GM21576 (cell line): ENCODE data around the gene FAM110D.

Source experiments
- ATAC-seq: cut with Tn5 transposase; IDR thresholded peaks from one replicate; pipeline ENCODE4 v1.9.1; 2021; ENCODE audit warnings: mild to moderate bottlenecking, moderate library complexity; ENCODE audit not compliant: unreplicated experiment

The FAM110D gene

GRCh38 chr1:26161415-26162219 is 2.7 kb downstream of the FAM110D start:
- ATAC-seq = no peak

- ATAC-seq = no peak
Observed at GRCh38 chr1:26162220-26162709, 3.4 kb downstream of the FAM110D start.

DNA sequence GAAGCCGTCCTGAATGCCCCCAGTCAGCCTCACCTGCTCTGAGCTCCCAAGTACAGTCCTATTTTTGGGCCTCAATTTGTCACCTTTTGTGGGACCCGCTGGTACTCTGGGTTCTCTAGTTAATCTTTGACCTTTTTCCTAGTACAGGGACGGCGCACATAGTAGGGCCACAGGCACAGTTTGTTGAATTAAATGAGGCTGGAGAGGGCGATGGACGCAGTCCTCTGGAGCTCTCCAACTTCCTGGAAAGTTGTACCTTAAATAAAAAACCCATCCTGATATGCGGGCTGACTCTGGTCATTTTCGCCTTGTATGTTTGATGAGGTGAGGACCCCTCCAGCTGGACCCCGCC is 4.8 kb downstream of the FAM110D start:
- no peak for ATAC-seq

- no peak for ATAC-seq
Observed at GRCh38 chr1:26164036-26164860, 5.4 kb downstream of the FAM110D start.

DNA sequence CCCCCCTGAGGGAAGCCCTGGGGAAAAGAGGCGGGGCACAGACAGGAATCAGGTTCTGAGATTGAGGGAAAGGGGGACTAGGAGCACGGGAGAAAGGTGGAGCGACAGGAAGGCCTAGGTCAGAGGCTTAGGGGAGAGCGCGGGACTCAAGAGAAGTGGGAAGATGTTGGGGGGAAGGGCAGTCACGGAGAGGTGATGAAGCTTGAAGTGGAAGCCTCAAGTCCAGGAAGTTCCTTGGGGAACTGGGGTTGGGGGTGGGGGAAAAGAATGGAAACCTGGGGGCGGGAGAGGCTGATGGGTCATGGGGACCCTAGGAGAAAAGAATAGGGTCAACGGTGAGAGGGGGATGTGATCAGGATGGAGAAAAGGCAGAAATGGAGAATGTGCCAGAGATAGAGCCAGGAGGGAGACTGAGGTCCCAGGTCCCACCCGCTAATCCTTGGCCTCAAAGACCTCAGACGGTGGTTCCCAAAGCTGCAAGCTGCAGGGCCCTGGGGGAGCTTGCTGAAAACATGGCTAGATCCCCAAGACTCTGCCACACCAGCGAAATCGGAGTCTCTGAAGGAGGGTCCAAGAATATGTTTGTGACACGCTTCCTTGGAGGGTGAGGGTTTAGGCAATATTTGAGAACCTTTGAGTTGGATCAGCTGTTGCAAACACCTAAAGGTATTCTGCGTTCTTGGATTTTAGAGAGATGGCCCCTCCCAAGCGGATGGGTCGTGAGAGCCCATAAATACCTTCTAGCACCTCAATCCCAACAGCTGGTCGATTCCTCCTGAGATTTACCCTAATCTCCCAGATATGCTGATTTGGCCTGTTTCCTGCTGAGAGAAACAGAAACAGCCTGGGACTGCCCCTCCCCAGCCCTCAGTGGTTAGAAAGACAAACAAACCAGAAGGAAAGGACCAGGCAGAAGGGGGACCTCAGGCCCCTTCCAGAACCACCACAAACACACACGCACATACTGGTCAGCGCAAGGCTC is 6.3 kb downstream of the FAM110D start:
- ATAC-seq = no peak

- no peak for ATAC-seq
Observed at GRCh38 chr1:26166719-26167281, 7.9 kb downstream of the FAM110D start.

- ATAC-seq = no peak
Observed at GRCh38 chr1:26168410-26169197, 9.7 kb downstream of the FAM110D start, which contains the start of gene C1orf232. Gene C1orf232, minus strand, starts transcription at chr1:26168963. Its CDS starts 464 bp downstream, at chr1:26168499.

GRCh38 chr1:26169198-26169554 is 10.3 kb downstream of the FAM110D start:
- ATAC-seq = no peak

- ATAC-seq = peak; percentile 86
Observed at GRCh38 chr1:26169669-26170471, 11.0 kb downstream of the FAM110D start, which contains the start of gene ZNF593. Gene ZNF593, plus strand, starts transcription at chr1:26169908. Its CDS starts 76 bp downstream, at chr1:26169984.

GRCh38 chr1:26170472-26170821 is 11.6 kb downstream of the FAM110D start:
- no peak for ATAC-seq

- ATAC-seq = no peak
Observed at GRCh38 chr1:26171084-26172072, 12.5 kb downstream of the FAM110D start, which contains the start of gene ZNF593OS. Gene ZNF593OS, minus strand, starts transcription at chr1:26171832. Its CDS starts 171 bp downstream, at chr1:26171661.

GRCh38 chr1:26175346-26175745 is 16.5 kb downstream of the FAM110D start:
- ATAC-seq = no peak

GRCh38 chr1:26177182-26177684 is 18.4 kb downstream of the FAM110D start, which contains the start of gene CNKSR1:
Gene CNKSR1, plus strand, starts transcription at chr1:26177491. Its CDS starts 57 bp downstream, at chr1:26177548.
- no peak for ATAC-seq

GRCh38 chr1:26180010-26180506 is 21.2 kb downstream of the FAM110D start:
- no peak for ATAC-seq

DNA sequence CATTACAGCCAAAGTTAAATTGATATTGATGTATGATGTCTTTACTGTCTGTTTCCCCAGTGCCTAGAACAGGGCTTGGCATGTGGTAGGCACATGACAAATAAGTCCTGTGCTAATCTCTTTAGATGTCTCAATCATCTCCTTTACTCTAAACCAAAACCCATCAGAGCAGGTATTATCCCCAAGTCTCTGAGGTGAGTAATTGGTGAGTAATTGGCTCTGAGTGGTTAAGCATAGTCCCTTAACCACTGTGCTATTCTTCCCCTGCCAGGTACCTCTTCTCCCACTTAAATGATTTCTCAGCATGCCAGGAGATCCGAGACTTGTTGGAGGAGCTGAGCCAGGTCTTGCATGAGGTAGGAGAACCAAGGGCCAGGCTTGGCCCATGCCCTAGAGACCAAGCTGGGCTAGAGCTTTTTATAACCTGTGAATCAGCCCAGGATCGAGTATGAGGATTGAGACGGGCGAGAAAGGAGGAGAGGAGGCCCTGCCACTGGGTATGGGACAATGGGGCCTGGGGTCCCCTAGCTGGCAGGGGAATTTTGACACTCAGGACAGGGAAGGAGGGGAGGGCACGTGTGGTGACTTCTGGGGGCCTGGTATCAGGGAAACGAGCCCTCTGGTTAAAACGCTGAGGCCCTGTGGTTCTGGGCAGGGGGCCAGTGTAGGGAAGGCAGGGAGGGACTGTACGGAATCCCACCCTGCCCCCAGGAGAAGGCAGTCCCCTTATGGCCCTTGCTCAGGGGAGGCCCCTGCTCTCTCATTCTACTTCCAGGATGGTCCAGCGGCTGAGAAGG is 22.9 kb downstream of the FAM110D start:
- ATAC-seq = no peak

DNA sequence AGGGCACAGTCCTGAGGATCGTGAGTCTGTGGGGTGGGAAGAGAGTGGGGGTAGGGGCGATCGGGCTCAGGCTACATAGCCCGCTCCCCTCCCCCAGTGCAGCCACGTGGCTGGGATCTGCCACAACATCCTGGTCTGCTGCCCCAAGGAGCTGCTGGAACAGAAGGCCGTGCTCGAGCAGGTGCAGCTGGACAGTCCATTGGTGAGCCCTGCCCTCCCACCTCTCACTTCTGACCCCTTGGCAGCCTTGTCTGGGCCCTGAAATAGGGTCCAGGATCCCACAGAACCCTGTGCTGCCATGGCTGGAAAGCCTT is 23.5 kb downstream of the FAM110D start:
- no peak for ATAC-seq
